ENCODE measurements around the gene FEM1B. TPM values are rescaled to one million over a fixed set of nuclear protein-coding genes. Genes with fewer than 3 reads are reported as not detected.
A peak's percentile ranks its signal among the peaks of the same experiment; 100 is the strongest.
"Not testable (repeated sequence)": the region's sequence is repeated elsewhere in the genome, so short reads cannot be mapped to it uniquely, and the experiment has no call there.

Gene FEM1B
- total RNA-seq (2014; rRNA removed; shearing (Covaris generic)) = 22.0 and 23.6 TPM in 2 replicates

DNA sequence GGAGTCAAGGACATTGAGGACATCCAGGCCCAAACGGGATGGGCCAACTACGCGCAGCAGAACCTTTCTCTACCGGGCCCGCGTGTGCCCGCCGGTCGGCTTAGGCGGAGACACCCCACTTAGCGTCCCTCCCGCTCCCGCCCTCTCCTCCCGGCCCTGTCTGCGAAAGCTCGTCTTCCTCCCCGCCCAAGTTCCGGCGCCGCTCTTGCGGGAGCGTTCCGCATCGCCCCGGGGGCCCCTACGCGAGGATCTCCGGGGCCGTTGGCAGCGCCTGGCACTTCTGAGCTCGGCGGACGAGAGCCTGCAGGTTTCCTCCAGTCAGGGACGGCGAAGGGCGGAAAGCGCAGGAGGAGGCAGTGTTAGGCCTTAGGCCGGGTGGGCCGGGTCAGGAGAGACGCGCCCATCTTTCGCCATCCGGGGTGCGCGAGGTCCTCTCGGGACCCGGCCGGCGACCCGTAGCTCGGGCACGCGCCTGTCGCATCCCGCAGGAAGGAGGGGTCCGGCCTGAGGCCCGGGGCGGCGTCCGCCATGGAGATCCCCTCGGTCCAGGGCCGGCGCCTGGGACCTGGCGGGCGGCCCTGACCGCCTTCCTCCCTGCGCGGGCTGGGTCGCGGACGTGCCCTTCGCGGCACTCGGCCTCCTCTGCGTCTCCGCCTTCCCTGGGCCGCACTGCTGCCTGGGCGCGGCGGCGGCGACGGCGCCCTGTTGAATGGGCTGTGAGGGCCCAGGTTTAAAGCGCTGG lies at the start of gene FEM1B:
FEM1B (plus strand) TSS at position 143 of the 742 bp plus-strand sequence. CDS start 673 bp downstream, outside the sequence.
- DNase-seq (ENCODE audit: low spot score) = peak; percentile 93

DNA sequence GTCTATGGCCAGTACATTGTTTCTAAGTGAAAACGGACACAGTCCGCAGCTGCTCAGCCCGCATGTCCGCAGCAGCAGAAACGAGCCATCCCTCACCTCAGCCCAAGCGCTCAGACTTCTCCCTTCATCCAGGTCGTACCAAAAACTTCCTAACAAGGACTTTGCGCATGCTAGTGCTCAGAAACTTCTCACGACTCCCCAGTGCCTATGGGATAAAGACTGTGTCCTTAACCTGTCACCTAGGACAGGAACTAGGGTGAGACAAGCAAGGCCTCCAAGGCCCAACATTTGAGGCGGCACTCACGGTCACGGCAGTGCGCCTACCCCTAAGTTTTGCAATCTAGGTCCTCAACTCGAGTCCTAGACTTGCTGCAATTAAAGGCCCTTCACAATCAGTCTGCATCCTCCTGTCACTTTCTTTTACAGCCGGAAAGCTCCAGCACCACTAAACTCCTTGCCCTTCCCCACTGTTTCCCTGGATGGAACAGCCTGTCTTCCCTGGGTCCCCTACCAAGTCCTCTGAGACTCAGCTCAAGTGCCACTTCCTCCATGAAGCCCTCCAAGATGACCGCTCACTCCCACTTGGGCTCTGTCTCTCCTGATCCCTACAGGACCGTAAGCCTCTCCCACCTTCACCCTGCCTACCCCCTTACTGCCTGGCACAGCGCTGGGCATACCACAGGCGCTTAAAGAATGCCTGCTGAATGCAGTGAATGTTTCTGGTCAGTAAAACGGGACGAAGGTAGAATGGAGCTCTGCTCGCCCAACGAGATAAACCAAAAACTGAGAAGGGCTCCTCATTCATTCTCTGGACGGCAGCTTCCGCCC lies 49.2 kb upstream of the FEM1B start:
- DNase-seq (ENCODE audit: low spot score) = peak; percentile 64

DNA sequence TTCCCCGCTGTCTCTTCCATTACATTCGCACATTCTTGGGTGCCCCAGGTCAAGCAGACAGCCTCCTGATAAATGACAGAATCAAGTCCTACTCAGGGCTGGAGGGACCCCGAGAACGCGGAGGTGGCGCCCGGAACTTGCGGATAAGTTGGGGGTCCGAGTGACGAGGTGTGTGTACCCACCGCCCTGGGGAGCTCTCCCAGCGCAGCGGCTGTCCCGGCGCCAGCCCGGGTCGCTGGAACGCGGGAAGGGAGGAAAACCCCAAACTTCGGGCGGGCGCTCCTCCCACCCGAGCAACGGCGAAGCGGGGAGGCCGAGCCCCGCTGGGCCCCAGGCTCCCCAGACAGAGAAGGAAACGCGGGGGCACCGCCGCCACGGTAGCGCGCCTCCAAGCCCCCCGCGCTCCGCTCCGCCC lies 48.6 kb upstream of the FEM1B start:
- DNase-seq (ENCODE audit: low spot score) = no peak

DNA sequence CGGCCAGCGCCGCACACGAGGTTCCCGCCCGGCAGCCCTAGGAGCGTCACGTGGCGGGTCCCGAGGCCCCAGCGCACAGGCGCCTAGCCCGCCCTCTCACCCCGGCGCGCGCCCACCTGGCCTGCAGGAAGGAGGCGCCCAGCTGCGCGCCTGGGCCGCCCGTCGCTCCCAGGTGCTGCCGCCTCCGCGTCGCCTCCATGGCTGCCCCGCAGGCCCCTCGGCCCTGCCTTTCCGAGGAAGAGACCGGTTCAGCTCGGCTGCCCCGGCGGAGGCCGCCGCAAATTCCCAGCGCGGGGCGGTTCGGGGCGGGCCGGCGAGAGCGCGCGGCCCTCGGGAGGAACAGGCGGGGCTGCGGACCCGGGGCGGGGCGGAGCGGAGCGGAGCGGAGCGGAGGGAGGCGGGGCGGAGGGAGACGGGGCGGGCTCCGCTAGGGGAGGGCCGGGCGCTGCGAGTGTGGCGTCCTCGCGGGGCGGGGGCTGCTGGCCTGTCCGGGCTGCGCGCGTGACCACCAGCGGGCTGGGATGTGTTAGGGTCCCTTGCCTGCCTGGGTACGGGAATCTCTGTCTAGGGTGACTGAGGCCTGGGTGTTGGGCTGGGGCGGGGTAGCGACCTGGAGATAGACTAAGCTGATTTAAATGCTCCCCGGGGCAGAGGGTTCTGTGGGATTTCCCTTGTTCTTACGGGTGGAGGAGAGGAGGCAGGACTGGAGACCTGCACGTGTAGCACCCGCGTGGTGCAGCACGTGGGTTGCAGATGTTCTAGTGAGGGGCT lies 48.0 kb upstream of the FEM1B start, which contains the start of gene CLN6:
CLN6 (minus strand) TSS at position 343 of the 771 bp plus-strand sequence; CDS start at position 199, 144 bp downstream.
- peak; percentile 87 for DNase-seq (ENCODE audit: low spot score)

DNA sequence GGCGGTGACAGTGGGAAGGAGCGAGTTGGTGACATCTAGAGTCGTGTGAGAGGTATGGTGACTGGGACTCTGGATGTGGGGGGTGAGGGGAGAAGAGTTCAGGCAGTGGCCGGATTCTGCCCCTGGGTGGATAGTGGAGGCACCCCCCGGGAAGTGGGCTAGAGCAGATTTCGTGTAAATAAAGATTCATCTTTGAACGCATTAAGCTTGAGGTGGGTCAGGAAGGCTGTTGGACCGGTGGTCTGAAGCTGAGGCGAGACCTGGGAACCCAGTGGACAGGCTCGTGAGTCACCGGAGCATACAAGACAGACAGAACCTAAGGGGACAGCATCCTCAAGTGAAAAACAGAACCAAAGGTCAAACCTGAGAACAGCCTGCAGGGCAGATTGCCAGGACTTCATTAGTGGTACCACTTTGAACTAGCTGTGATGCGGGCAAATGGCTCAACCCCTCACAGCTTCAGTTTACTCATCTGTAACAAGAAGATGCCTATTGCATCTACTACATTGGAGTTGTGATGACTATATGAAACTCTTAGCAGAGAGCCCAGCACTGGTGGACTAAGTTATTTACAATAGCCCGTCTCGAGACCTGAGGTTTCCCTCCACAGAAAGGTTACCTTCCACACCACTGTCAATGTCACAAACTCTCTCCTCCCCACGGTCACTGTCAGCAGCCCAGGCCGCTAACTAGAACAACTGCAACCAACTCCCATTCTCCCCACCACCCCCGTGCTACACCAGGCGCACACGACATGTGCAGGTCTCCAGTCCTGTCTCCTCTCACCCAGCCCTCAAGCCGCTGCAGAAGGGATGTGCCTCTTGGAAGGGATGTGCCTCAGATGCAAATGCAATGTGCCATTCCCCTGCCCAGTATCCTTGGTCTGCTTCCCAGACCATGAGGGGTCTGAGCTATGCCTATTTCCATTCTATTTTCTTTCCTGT lies 47.1 kb upstream of the FEM1B start:
- DNase-seq (ENCODE audit: low spot score) = no peak

DNA sequence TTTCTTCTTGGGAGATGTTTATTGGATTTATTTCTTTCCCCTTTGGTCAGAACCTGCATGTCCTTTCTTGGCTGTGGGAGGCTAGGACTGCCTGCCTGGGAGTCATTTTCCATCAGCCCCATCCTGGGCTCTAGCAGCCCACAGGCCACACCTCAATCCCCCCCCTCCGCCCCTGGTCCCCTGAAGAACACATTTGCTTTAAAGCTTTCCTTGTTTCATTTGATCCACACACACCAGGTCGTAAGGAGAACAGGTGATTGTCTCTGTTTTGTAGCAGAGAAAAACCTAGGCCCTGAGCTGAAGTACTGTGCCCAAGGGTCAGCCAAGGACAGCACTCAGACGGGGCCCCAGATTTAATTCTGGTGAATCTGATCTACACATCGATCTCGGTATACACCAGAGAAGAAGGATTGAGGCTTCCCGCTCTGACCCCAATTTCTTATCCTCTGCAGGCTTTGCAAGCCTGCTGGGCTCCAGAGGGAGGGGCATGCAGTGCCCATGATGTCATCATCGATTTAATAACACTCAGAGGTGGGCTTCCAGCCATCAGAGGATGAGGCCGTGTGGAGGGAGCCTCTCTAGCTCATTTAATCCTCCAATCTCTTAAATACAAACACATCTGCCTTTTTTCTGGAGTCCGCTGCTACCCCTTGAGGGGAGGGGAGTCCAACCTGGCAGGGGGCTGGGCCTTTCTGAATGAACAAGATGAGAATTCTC lies 46.3 kb upstream of the FEM1B start:
- DNase-seq (ENCODE audit: low spot score) = no peak

DNA sequence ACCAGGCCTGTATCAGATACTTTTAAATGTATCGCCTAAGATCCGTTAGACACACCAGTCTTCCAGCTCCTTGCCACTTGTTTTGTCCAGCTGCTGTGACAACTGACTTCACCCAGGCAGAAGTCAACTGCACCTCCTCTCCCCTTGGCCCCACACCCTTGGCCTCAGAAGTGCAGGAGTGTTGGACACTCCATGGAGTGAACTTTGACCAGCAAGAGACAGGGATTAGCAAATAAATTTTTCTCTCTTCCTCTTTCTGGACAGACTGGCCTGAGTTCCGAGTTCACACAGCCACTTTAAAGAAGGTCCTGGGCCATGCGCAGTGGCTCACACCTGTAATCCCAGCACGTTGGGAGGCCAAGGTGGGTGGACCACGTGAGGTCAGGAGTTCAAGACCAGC lies 45.1 kb upstream of the FEM1B start:
- DNase-seq (ENCODE audit: low spot score) = peak; percentile 39

DNA sequence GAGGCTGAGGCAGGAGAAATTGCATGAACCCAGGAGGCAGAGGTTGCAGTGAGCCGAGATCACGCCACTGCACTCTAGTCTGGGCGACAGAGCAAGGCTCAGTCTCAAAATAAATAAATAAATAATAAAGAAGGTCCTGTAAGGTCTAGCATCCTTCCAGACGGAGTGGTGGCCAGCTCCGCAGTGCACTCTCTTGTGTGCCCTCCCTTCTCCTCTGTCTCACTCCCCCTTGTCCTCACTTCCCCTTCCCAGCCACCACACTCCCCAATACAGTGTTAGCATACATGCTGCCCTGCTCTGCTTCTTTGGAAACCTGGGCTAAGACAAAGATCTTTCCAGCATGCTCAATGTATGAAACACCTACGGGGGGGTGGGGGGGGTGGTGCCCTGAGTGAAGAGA lies 44.6 kb upstream of the FEM1B start:
- DNase-seq (ENCODE audit: low spot score) = no peak

DNA sequence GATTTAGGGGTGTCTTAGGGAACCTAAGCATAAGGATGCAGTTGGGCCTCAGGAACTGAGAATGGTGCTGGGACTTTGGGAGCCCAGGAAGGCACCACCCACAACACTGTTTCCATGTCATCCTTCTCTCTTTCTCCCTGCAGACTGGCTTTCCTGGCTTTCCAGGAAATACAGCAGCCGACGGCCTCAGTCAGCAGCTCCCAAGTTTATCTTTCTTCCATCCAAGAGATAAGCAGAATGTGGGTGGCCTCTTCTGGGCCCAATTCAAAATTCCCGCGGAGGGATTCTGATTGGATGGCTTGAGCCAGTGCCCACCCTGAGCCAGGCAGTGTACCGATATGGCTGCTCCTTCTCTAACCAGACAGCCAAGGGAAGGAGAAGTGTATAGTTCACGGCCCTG lies 43.5 kb upstream of the FEM1B start:
- no peak for DNase-seq (ENCODE audit: low spot score)

DNA sequence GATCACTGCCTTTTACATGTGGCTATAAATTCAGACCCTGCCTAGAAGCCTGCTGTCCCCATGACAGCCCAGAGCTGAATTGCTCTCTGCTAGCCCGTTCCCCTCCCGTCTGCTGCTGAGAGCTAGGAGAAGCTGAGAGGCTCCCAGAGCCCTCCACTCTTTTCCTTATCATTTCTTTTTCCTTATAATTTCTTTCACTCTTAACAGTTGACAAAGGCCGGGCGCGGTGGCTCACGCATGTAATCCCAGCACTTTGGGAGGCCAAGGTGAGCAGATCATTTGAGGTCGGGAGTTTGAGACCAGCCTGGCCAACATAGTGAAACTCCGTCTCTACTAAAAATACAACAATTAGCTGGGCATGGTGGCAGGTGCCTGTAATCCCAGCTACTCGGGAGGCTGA lies 43.0 kb upstream of the FEM1B start:
- DNase-seq (ENCODE audit: low spot score) = not testable (repeated sequence)

DNA sequence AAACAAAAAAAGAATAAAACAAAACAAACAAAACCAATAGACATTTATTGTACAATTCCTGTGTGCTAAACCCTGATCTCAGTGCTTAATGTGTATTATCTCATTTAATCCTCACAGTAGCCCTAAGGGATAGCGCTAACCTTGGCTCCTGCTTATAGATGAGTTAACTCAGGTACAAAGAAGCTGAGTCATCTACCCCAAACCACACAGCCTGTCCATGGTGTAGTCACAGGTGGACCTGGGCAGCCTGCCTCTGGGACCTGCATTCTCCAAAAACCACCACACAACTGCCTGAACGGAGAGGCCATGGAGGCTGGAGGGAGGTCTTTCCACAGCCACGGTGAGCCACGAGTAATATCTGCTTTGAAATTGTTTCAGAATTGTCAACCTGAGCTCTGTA lies 42.5 kb upstream of the FEM1B start:
- DNase-seq (ENCODE audit: low spot score) = no peak

DNA sequence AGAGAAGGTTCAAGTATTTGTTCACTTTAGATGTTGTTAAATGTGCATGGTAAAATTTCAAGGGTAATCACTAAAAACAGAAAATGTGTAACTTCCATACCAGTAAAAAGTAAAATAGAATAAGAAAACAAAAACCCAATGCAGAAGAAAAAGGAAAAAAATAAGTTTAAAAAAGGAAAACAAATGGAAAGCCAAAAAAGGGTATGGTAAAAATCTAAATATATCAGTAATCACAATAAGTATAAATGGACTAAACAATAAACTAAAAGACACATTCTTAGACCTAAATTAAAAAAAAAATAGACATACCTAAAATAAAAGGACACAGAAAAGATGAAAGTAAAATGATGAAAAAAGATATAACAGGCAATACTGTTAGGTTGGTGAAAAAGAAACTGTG lies 38.5 kb upstream of the FEM1B start:
- DNase-seq (ENCODE audit: low spot score) = no peak

DNA sequence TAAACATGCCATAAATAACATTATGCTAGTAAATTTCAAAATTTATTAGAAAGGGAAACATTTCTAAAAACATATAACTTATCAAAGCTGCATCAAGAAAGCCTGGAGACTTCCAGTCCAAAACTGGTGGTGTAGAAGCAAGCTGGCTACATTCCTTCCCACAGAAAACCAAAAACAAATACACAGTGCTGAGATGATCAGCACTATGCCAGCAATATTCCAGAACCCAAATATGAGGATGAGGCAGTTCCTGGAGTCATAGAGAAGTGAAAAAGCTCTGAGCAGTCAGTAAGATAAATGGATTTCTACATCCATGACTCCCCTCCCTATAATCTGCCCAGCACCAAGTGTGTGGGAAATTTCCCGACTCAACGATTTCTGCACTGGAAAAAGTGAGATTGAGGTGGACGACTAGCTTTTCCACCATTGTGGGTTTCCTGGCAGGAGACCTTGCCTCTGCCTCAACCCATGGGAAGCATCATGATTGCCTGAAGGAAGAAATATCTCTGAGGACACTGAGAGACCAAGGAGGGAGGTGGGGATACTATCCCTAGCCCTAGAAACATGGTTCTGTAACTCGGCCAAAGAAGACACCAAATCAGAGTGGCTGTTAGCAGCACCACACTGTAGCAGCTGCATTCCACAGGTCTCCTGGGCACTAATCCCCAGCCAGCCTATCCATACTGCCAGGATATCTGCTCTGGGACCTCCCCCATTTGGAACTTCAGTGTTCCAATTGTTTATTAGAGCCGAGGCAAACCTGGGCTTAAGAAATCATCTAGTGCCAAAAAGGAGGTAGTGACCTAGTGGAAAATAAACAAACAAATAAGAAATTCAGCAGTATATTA lies 36.2 kb upstream of the FEM1B start:
- DNase-seq (ENCODE audit: low spot score) = no peak

DNA sequence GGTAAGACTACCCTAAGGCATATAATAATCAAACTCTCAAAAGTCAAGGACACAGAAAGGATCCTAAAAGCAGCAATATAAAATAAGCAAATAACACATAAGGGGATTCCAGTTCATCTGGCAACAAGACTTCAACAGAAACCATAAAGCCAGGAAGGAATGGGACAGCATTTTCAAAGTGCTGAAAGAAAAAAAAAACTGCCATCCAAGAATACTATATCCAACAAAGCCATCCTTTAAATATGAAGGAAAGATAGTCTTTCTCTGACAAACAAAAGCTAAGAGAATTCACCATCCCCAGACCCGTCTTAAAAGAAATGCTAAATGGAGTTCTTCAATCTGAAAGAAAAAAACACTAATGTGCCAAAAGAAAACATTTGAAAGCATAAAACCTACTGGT lies 33.3 kb upstream of the FEM1B start:
- no peak for DNase-seq (ENCODE audit: low spot score)

DNA sequence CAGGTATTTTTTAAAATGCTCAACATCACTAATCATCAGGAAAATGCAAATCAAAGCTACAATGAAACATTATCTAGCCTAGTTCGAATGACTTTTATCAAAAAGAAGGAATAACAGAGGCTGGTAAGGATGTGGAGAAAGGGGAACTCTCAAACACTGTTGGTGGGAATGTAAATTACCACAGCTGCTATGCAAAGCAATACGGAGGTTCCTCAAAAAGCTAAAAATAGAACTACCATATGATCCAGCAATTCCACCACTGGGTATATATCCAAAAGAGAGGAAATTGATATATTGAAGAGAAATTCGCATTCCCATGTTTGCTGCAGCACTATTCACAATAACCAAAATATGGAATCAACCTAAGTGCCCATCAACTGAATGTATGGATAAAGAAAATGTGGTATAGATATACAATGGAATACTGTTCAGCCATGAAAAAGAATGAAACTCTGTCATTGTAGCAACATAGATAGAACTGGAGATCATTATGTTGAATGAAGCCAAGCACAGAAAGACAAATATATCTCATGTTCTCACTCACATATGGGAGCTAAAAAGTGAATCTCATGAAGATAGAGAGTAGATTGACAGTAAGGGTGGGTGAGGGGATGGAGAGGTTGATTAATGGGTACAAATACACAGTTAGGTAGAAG lies 28.4 kb upstream of the FEM1B start:
- no peak for DNase-seq (ENCODE audit: low spot score)

DNA sequence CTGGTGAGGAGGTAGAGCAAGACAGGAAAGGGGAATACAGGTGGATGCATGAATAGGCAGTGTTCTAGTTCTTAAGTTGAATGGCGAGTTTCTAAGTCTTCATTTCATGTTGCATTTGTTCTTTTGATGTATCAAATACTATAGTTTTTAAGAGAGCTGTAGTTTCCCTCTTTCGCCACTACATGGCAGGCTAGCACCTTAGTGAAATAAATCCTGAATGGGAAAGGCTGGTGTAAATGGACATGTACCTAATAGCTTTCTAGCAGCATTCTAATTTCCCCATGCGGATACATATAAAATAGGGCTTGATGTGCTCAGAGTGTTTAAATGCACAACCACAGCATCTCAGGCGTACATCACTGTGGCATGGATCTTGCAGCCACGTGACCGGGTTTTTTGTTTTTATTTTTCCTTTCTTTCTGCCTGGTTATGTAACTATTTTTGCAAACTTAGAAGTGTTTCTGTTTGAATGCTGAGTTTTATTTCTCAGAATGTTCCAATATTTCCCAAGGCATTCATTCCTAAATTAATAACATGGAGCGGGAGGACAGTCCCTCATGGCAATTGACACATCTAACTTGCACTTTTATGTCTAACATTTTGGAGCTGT lies 24.5 kb upstream of the FEM1B start:
- DNase-seq (ENCODE audit: low spot score) = peak; percentile 93

DNA sequence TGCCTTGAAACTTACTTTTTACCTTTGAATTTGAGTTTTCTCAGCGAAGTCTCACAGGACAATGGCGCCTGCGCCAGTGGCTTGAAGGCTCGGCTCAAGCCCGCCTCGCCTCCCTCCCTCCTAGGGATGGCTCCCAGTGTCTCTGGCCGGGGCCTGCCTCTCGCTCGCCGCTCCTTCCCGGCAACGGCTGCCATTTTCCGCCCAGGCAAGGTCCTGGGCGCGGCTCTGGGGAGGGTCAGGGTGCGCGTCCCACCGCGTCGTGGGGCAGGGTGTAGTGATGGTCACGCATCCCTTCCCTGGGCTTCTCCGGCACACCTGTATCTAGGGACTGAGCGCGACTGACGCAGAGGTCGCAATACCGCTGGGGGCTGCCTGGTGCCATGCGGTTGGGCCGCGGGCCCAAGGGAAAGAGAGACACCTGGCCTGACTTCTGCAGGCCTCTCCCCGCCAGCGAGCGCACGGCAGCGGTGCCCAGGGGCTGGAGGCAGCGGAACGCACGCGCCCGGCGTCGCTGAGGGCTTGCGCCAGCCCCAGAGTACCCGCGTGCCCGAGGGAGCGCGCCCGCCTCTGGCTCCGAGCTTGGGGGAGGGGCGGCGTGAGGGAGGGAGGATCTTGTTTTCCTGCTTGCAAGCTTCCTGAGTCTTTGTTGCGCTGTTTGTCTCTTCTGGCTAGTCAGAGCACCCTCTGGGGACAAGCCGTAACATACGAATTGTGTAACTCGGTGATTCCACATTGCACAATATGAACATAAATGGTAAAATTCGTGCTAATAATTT lies 20.7 kb upstream of the FEM1B start:
- DNase-seq (ENCODE audit: low spot score) = peak; percentile 90
